ENCODE data around the gene NEIL3. TPM values are rescaled to one million over a fixed set of nuclear protein-coding genes. Genes with fewer than 3 reads are reported as not detected.

NEIL3 gene
- total and polyA plus RNA-seq, 2 donors (not counting 1 experiment from before 2014, with no cell fraction given) = 0.15 TPM; not detected in 1

GRCh38 chr4:177411996-177412395 lies 102.3 kb downstream of the NEIL3 start:
- WGBS (ENCODE audit: insufficient coverage) = no CpG with 5 or more reads among the region's 5 CpGs
- Histone ChIP-seq H4K20me1 (ENCODE audit: control insufficient read depth, insufficient read depth, low read length, poor library complexity, severe bottlenecking) (no peaks in the 10 kb centered on the region), H3K4me3 (ENCODE audit: control extremely low read depth in 1 of 5, extremely low read depth in 1 of 5, insufficient read depth in 1 of 5, low read depth in 2 of 5, low read length in 4 of 5) (no peak overlapping the region), H3K79me2 (ENCODE audit: control insufficient read depth, insufficient read depth, low read length) (no peaks in the 10 kb centered on the region), H3K36me3 (replicated peaks in 1 of 2; ENCODE audit: control extremely low read depth in 1 of 2, control insufficient read depth in 1 of 2, extremely low read depth in 1 of 2, insufficient read depth in 2 of 2, low read length in 1 of 2) (no peaks in the 10 kb centered on the region), H3K4me2 (replicated peaks; ENCODE audit: low read depth, low read length, poor library complexity, severe bottlenecking) (no peak overlapping the region), H3K27me3 (replicated peaks in 1 of 4; ENCODE audit: control extremely low read depth in 1 of 4, control insufficient read depth in 3 of 4, insufficient read depth in 4 of 4, low read length in 3 of 4) (no peaks in the 10 kb centered on the region), H3K4me1 (ENCODE audit: control insufficient read depth in 2 of 2, insufficient read depth in 2 of 2, low read length in 2 of 2) (no peaks in the 10 kb centered on the region), H3K27ac (ENCODE audit: low read length in 2 of 2) (no peak overlapping the region), H3K9ac (ENCODE audit: low read length) (no peak overlapping the region), H3K9me3 (ENCODE audit: control extremely low read depth in 1 of 3, control insufficient read depth in 2 of 3, insufficient read depth in 1 of 3, low read length in 2 of 3) (peaks cover 0 to 4% (median 0%) of the 10 kb centered on the region in 3 donors), H2AFZ (ENCODE audit: insufficient read depth, low read depth, low read length, poor library complexity, severe bottlenecking) (no peak overlapping the region)
- ATAC-seq (ENCODE audit: low read depth) (no peak), DNase-seq (no peak)
- no peak overlapping the region for H3K4me3 Mint-ChIP-seq
- ChIA-PET POLR2A (no interaction called here), CTCF (no interaction called here)
- peaks cover 4% of the 10 kb centered on the region for H3K27me3 Mint-ChIP-seq
- intact Hi-C loops (cut with micrococcal nuclease) = no loop called here
- no peaks in the 10 kb centered on the region for H3K4me1 Mint-ChIP-seq
- no peaks in the 10 kb centered on the region for H3K9me3 Mint-ChIP-seq (ENCODE audit: insufficient read depth)
- no peak for TF ChIP-seq EZH2 (IDR thresholded peaks at IDR 0.05; ENCODE audit: borderline replicate concordance, insufficient read depth, low read depth, low read length, poor library complexity, severe bottlenecking)
- no peak for TF ChIP-seq CTCF (IDR thresholded peaks at IDR 0.05)
- no peak overlapping the region for H3K27ac Mint-ChIP-seq

Other genes with a start within 250 kb of the NEIL3 start
- gene AGA, start 132.6 kb downstream of the NEIL3 start, total RNA-seq = 28.2 and 28.9 TPM in 2 replicates
- gene AGA, start 132.6 kb downstream of the NEIL3 start, polyA plus RNA-seq = 29.5 and 35.3 TPM in 2 replicates